HepG2 (cell line): Measurements from ENCODE around the gene HSCB. TPM values are rescaled to one million over a fixed set of nuclear protein-coding genes. Genes with fewer than 3 reads are reported as not detected.

Source experiments
- CSRNP1 ChIP-seq: sonication (generic); formaldehyde crosslinking; IDR thresholded peaks from 2 replicates; pipeline ENCODE4 v1.8.1; 2023; ENCODE audit warnings: mild to moderate bottlenecking, missing genetic modification reagents
- FIP1L1 ChIP-seq: fragments of 200-400 bp; formaldehyde crosslinking; IDR thresholded peaks from 2 replicates; pipeline ENCODE4 v1.6.1; 2018; ENCODE audit warnings: low read depth, mild to moderate bottlenecking, low read length, moderate library complexity, borderline replicate concordance; ENCODE audit not compliant: insufficient read depth
- FOXO1 ChIP-seq: sonication (generic); formaldehyde crosslinking; IDR thresholded peaks from 2 replicates; pipeline ENCODE4 v1.4.0; 2020; ENCODE audit warnings: missing genetic modification reagents
- GATAD1 ChIP-seq: IDR thresholded peaks from 2 replicates; pipeline ENCODE4 v1.6.1; 2016; ENCODE audit warnings: missing genetic modification reagents, missing compliant biosample characterization
- IRF1 ChIP-seq: sonication (generic); formaldehyde crosslinking; IDR thresholded peaks from 2 replicates; pipeline ENCODE4 v1.4.0; 2020; ENCODE audit warnings: low read depth, mild to moderate bottlenecking, missing genetic modification reagents
- NBN ChIP-seq: fragments of 450-650 bp; conservative IDR thresholded peaks from 2 replicates; pipeline ENCODE4 v1.6.1; 2017
- NKX3-1 ChIP-seq: sonication (generic); formaldehyde crosslinking; IDR thresholded peaks from 2 replicates; pipeline ENCODE4 v1.5.0; 2020; ENCODE audit warnings: missing genetic modification reagents
- PAF1 ChIP-seq: IDR thresholded peaks from 2 replicates; pipeline ENCODE4 v1.6.1; 2016; ENCODE audit warnings: missing genetic modification reagents, missing compliant biosample characterization
- PAX8 ChIP-seq: sonication (generic); formaldehyde crosslinking; IDR thresholded peaks from 2 replicates; pipeline ENCODE4 v1.8.0; 2022; ENCODE audit warnings: mild to moderate bottlenecking, missing genetic modification reagents, borderline replicate concordance
- RBM22 ChIP-seq: fragments of 200-400 bp; formaldehyde crosslinking; optimal IDR thresholded peaks from 2 replicates; pipeline ENCODE3; 2017; ENCODE audit warnings: mild to moderate bottlenecking, low read length, moderate library complexity
- RELA ChIP-seq: sonication (generic); formaldehyde crosslinking; IDR thresholded peaks from 2 replicates; pipeline ENCODE4 v1.4.0; 2020; ENCODE audit warnings: missing genetic modification reagents
- SETDB1 ChIP-seq: sonication (generic); formaldehyde crosslinking; IDR thresholded peaks from 2 replicates; pipeline ENCODE4 v1.5.1; 2020; ENCODE audit warnings: missing genetic modification reagents, mild to moderate bottlenecking, borderline replicate concordance
- SRSF9 ChIP-seq: fragments of 200-400 bp; formaldehyde crosslinking; IDR thresholded peaks from 2 replicates; pipeline ENCODE4 v1.6.1; 2018; ENCODE audit warnings: borderline replicate concordance, mild to moderate bottlenecking, low read depth, low read length; ENCODE audit not compliant: insufficient read depth, poor library complexity, severe bottlenecking
- ZFAT ChIP-seq: sonication (generic); formaldehyde crosslinking; conservative IDR thresholded peaks from 2 replicates; pipeline ENCODE4 v1.8.1; 2023; ENCODE audit warnings: missing genetic modification reagents, inconsistent platforms
- ZNF160 ChIP-seq: sonication (generic); formaldehyde crosslinking; IDR thresholded peaks from 2 replicates; pipeline ENCODE4 v1.8.0; 2022; ENCODE audit warnings: mild to moderate bottlenecking, inconsistent platforms, missing genetic modification reagents
- ZNF207 ChIP-seq: fragments of 450-650 bp; IDR thresholded peaks from 2 replicates; pipeline ENCODE4 v1.6.1; 2016; ENCODE audit warnings: antibody characterized with exemption, borderline replicate concordance
- ZNF407 ChIP-seq: sonication (generic); formaldehyde crosslinking; IDR thresholded peaks from one replicate; pipeline ENCODE4 v1.5.1; 2020; ENCODE audit warnings: mild to moderate bottlenecking, missing genetic modification reagents; ENCODE audit errors: not compliant biosample characterization
- polyA plus RNA-seq, 8 experiments: library from polyadenylated mRNA; depleted of rRNA in 3 of 8; stranded (reverse) in 7 of 8; unstranded in 1 of 8; fragments of >200 nt; fragmentation: Illumina TruSeq in 4 of 8; extraction: Trizol in 4 of 8; gene quantifications; 2 replicates each; pipeline versions ENCODE4 v1.2.1 to v1.2.3, GENCODE V29; 2011 to 2016; ENCODE audit warnings: low read depth in 4 of 8, missing spikeins in 1 of 8, mixed read lengths in 1 of 8; ENCODE audit not compliant: insufficient read depth in 1 of 8
- total RNA-seq, 5 experiments: library from RNA; depleted of rRNA; stranded (reverse); fragments of >200 nt; fragmentation: Illumina TruSeq; extraction: Trizol; gene quantifications; 2 replicates each; pipeline ENCODE4 v1.2.3, GENCODE V29; 2016; ENCODE audit warnings: low read depth in 1 of 5
- TF ChIP-seq, protein P1 (sequence below): sonication (generic); formaldehyde crosslinking; conservative IDR thresholded peaks from 2 replicates; pipeline ENCODE4 v1.4.0; 2020; ENCODE audit warnings: missing genetic modification reagents

HSCB gene
- total and polyA plus RNA-seq, 2 of the 13 experiments (the other 11 are each of a cell fraction or from before 2014, with no cell fraction given): 15.4 to 20.9 TPM

DNA sequence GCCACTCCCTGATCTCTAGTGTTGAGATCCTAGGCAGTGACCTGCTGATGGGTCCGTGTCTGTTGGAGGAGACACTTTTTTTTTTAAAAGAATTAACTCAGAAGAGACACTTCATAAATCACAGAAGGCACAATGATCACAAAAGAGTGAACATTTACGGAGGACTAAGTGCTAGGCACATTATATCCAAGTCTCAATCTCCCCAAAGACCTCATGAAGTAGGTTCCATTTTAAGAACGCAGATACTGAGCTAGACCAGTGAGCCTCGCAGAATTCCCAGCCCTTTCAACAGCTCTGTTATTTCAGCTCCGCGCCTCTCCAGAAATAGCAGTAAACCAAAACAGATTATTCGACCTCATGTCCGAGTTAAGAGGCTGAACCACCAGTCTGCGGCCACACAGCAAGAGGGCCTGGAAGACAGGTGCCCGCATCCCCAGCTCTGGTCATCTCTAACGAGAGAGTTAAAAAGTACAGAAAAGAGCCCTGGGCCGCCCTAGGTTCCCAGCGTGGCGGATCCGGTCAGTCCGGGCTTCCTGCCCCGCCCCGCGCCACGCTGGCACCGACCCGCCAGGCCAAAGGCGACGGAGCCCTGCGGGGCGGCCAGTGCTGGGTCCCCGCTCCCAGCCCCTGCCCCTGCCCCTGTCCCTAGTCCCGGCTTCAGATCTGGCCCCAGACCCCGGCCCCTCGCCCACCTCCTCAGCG is 57.9 kb downstream of the HSCB start (continued):
- TF ChIP-seq ZNF407 (CRISPR knock-in tag): peak; percentile 26
- 0 out of 2 replicates have a peak, but pooled peaks have one; percentile 7 for TF ChIP-seq FIP1L1
- no peak for TF ChIP-seq CSRNP1 (CRISPR knock-in tag)
- TF ChIP-seq, protein P1, sequence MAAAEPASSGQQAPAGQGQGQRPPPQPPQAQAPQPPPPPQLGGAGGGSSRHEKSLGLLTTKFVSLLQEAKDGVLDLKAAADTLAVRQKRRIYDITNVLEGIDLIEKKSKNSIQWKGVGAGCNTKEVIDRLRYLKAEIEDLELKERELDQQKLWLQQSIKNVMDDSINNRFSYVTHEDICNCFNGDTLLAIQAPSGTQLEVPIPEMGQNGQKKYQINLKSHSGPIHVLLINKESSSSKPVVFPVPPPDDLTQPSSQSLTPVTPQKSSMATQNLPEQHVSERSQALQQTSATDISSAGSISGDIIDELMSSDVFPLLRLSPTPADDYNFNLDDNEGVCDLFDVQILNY: no peak
- no peak for TF ChIP-seq SRSF9
- no peak for TF ChIP-seq ZNF207
- no peak for TF ChIP-seq RELA (CRISPR knock-in tag)
- no peak for TF ChIP-seq IRF1 (CRISPR knock-in tag)
- TF ChIP-seq RBM22: peak; percentile 92
- TF ChIP-seq FOXO1 (CRISPR knock-in tag): no peak
- TF ChIP-seq NKX3-1: peak; percentile 81
- no peak for TF ChIP-seq PAX8 (CRISPR knock-in tag)
- no peak for TF ChIP-seq SETDB1
- no peak for TF ChIP-seq NBN
- TF ChIP-seq GATAD1: no peak
- TF ChIP-seq PAF1 (CRISPR knock-in tag): 0 out of 2 replicates have a peak, but pooled peaks have one; percentile 57
- no peak for TF ChIP-seq ZFAT (CRISPR knock-in tag)
- no peak for TF ChIP-seq ZNF160 (CRISPR knock-in tag)
